SK-N-SH (cell line): ENCODE data around the gene TEPSIN. TPM values are rescaled to one million over a fixed set of nuclear protein-coding genes. Genes with fewer than 3 reads are reported as not detected.
A peak's percentile ranks its signal among the peaks of the same experiment; 100 is the strongest.

Experiments used
- CTCF ChIA-PET: fragments of 300-600, 350-600 bp; formaldehyde crosslinking; extraction: SDS; loops from one replicate; lab custom pipeline; 2021; lab: Yijun Ruan, JAX
- POLR2A ChIA-PET: fragments of 350-600 bp; sonication (Branson Sonifier 250); formaldehyde crosslinking; extraction: SDS; loops from one replicate; lab custom pipeline; 2020; ENCODE audit warnings: antibody characterized with exemption, inconsistent platforms; lab: Yijun Ruan, JAX
- DNase-seq: peaks from one replicate; pipeline ENCODE4 v3.0.0; 2012
- H2AFZ ChIP-seq: fragments of 200-600 bp; sonication (generic); 2 replicates; pipeline ENCODE4 v1.8.1; 2016; ENCODE audit warnings: antibody characterized with exemption, mild to moderate bottlenecking, low read depth
- H3F3A ChIP-seq: fragments of 200-600 bp; sonication (generic); replicated peaks from 2 replicates; pipeline ENCODE3; 2016; ENCODE audit warnings: antibody characterized with exemption, mild to moderate bottlenecking; ENCODE audit not compliant: insufficient read depth
- H3K27ac ChIP-seq, 2 experiments: fragments of 200-500 bp in 1 of 2; fragments of 200-600 bp in 1 of 2; sonication (Bioruptor generic) in 1 of 2; sonication (generic), shearing (Covaris generic) in 1 of 2; 2 replicates each; pipeline versions ENCODE4 v1.5.1 to v1.6.1; 2014 to 2016; ENCODE audit warnings: low read depth in 2 of 2, inconsistent platforms in 1 of 2, low read length in 1 of 2, mild to moderate bottlenecking in 1 of 2, mixed read lengths in 1 of 2
- H3K27me3 ChIP-seq: fragments of 200-600 bp; sonication (generic), shearing (Covaris generic); 2 replicates; pipeline ENCODE4 v1.6.1; 2016; ENCODE audit warnings: mixed run types; ENCODE audit not compliant: insufficient read depth
- H3K36me3 ChIP-seq, 2 experiments: fragments of 200-500 bp in 1 of 2; fragments of 200-600 bp in 1 of 2; sonication (Bioruptor generic) in 1 of 2; sonication (generic) in 1 of 2; replicated peaks in 1 of 2; 2 replicates each; pipeline versions ENCODE3 to v1.5.1; 2014 to 2016; ENCODE audit warnings: low read length in 1 of 2, mild to moderate bottlenecking in 1 of 2; ENCODE audit not compliant: insufficient read depth in 2 of 2, control insufficient read depth in 1 of 2
- H3K4me1 ChIP-seq, 2 experiments: fragments of 200-500 bp in 1 of 2; fragments of 200-600 bp in 1 of 2; sonication (Bioruptor generic) in 1 of 2; sonication (generic), shearing (Covaris generic) in 1 of 2; 2 replicates each; pipeline versions ENCODE4 v1.5.1 to v1.6.1; 2014 to 2016; ENCODE audit warnings: low read depth in 1 of 2, low read length in 1 of 2, mixed run types in 1 of 2; ENCODE audit not compliant: insufficient read depth in 2 of 2, control insufficient read depth in 1 of 2
- H3K4me2 ChIP-seq: fragments of 200-600 bp; sonication (generic), shearing (Covaris generic); 2 replicates; pipeline ENCODE4 v1.6.1; 2017; ENCODE audit warnings: mixed run types
- H3K4me3 ChIP-seq, 2 experiments: fragments of 200-500 bp in 1 of 2; fragments of 200-600 bp in 1 of 2; sonication (Bioruptor generic) in 1 of 2; sonication (generic), shearing (Covaris generic) in 1 of 2; 2 replicates each; pipeline versions ENCODE4 v1.5.1 to v1.8.1; 2014 to 2016; ENCODE audit warnings: low read depth in 2 of 2, inconsistent platforms in 1 of 2, low read length in 1 of 2, mild to moderate bottlenecking in 1 of 2, mixed read lengths in 1 of 2, moderate library complexity in 1 of 2
- H3K79me2 ChIP-seq: fragments of 200-600 bp; sonication (generic); 2 replicates; pipeline ENCODE4 v1.8.1; 2017; ENCODE audit warnings: mild to moderate bottlenecking; ENCODE audit not compliant: insufficient read depth
- H3K9ac ChIP-seq: fragments of 200-600 bp; sonication (generic); 2 replicates; pipeline ENCODE4 v1.6.1; 2017; ENCODE audit warnings: mixed run types
- H3K9me2 ChIP-seq: fragments of 200-600 bp; sonication (generic); 2 replicates; pipeline ENCODE4 v1.6.1; 2017; ENCODE audit warnings: mixed run types
- H3K9me3 ChIP-seq: fragments of 200-600 bp; sonication (generic); 2 replicates; pipeline ENCODE4 v1.6.1; 2017; ENCODE audit warnings: mixed run types, mild to moderate bottlenecking, moderate library complexity
- H4K20me1 ChIP-seq: fragments of 200-600 bp; sonication (generic); 2 replicates; pipeline ENCODE4 v1.6.1; 2017; ENCODE audit warnings: mild to moderate bottlenecking, mixed run types; ENCODE audit not compliant: insufficient read depth
- CTCF ChIP-seq: fragments of 200-600 bp; sonication (generic); IDR thresholded peaks from 2 replicates; pipeline ENCODE4 v1.6.1; 2017; ENCODE audit warnings: antibody characterized with exemption, mild to moderate bottlenecking, moderate library complexity
- EP300 ChIP-seq, 2 experiments: IDR thresholded peaks; 2 replicates each; pipeline versions ENCODE4 v1.4.0 to v1.6.1; 2012; ENCODE audit warnings: borderline replicate concordance in 1 of 2, low read depth in 1 of 2, low read length in 1 of 2
- EZH2phosphoT487 ChIP-seq: fragments of 200-600 bp; sonication (generic); IDR thresholded peaks from 2 replicates; pipeline ENCODE4 v1.6.1; 2017; ENCODE audit warnings: low read depth, mixed run types, mild to moderate bottlenecking, antibody characterized with exemption, moderate library complexity, borderline replicate concordance
- FOXJ3 ChIP-seq: sonication (generic); formaldehyde crosslinking; IDR thresholded peaks from 2 replicates; pipeline ENCODE4 v1.5.1; 2020; ENCODE audit warnings: mild to moderate bottlenecking, missing genetic modification reagents
- GABPA ChIP-seq: IDR thresholded peaks from 2 replicates; pipeline ENCODE4 v1.4.0; 2012; ENCODE audit warnings: low read depth, mild to moderate bottlenecking
- GATA2 ChIP-seq: sonication (generic); formaldehyde crosslinking; IDR thresholded peaks from 2 replicates; pipeline ENCODE4 v1.5.0; 2020; ENCODE audit warnings: mild to moderate bottlenecking, missing genetic modification reagents
- IRF3 ChIP-seq: fragments of 150-350 bp; IDR thresholded peaks from 2 replicates; pipeline ENCODE4 v1.6.1; 2016; ENCODE audit warnings: mild to moderate bottlenecking, low read depth, low read length
- JUND ChIP-seq: IDR thresholded peaks from 2 replicates; pipeline ENCODE4 v1.4.0; 2012
- MEF2A ChIP-seq: IDR thresholded peaks from 2 replicates; pipeline ENCODE4 v1.4.0; 2012; ENCODE audit warnings: low read depth, borderline replicate concordance
- NRF1 ChIP-seq: IDR thresholded peaks from 2 replicates; pipeline ENCODE4 v1.6.1; 2012; ENCODE audit warnings: low read depth, mild to moderate bottlenecking, low read length
- PBX3 ChIP-seq: IDR thresholded peaks from 2 replicates; pipeline ENCODE4; 2012
- POLR2AphosphoS5 ChIP-seq: IDR thresholded peaks from 2 replicates; pipeline ENCODE4 v1.6.1; 2012; ENCODE audit warnings: low read depth, low read length
- RAD21 ChIP-seq: IDR thresholded peaks from 2 replicates; pipeline ENCODE4 v1.6.1; 2012; ENCODE audit warnings: mild to moderate bottlenecking, low read length
- RCOR1 ChIP-seq: fragments of 150-350 bp; IDR thresholded peaks from 2 replicates; pipeline ENCODE4 v1.6.1; 2017; ENCODE audit warnings: antibody characterized with exemption, low read length
- RFX5 ChIP-seq: IDR thresholded peaks from 2 replicates; pipeline ENCODE4 v1.6.1; 2012; ENCODE audit warnings: mild to moderate bottlenecking, improper control_type of control experiment, low read length
- SIN3A ChIP-seq: IDR thresholded peaks from 2 replicates; pipeline ENCODE4 v1.6.1; 2012; ENCODE audit warnings: low read depth, mild to moderate bottlenecking, low read length, moderate library complexity, borderline replicate concordance
- TAF1 ChIP-seq: IDR thresholded peaks from 2 replicates; pipeline ENCODE4 v1.6.1; 2012; ENCODE audit warnings: low read depth, mild to moderate bottlenecking, low read length, moderate library complexity, borderline replicate concordance
- TCF12 ChIP-seq: IDR thresholded peaks from 2 replicates; pipeline ENCODE4 v1.4.0; 2012
- USF1 ChIP-seq: IDR thresholded peaks from 2 replicates; pipeline ENCODE4 v1.4.0; 2012; ENCODE audit warnings: low read depth, borderline replicate concordance
- WGBS: methylation state at CpG from one replicate; pipeline ENCODE4 v1.1.6; 2017; ENCODE audit warnings: low lambda C conversion rate; 5-methylcytosine and 5-hydroxymethylcytosine counted together
- polyA plus RNA-seq, 3 experiments: library from polyadenylated mRNA; depleted of rRNA; stranded (reverse); fragments of >200 nt; gene quantifications; 2 replicates each; pipeline ENCODE4 v1.2.3, GENCODE V29; 2012

The TEPSIN gene
- polyA plus RNA-seq, 1 of the 3 experiments (the other 2 are of a cell fraction) = 35.3 TPM

GRCh38 chr17:81256616-81257015, 17.8 kb upstream of the TEPSIN start:
- Histone ChIP-seq H3K27me3 (no peaks in the 10 kb centered on the region), H3K9ac (no peak overlapping the region), H3K9me2 (no peaks in the 10 kb centered on the region), H4K20me1 (peaks cover 16% of the 10 kb centered on the region), H3K4me1 (peaks cover 0 to 30% of the 10 kb centered on the region in 2 experiments; a peak in 1 of 4 replicates), H2AFZ (no peak overlapping the region), H3K36me3 (peaks cover 25 to 56% of the 10 kb centered on the region in 2 experiments), H3F3A (no peaks in the 10 kb centered on the region), H3K27ac (0 out of 4 replicates have a peak overlapping the region, but pooled peaks of 1 of the 2 experiments have one; percentile 7), H3K4me2 (no peak overlapping the region), H3K9me3 (no peaks in the 10 kb centered on the region), H3K79me2 (peaks cover 13% of the 10 kb centered on the region; the same call in 1 of the 2 replicates), H3K4me3 (no peak overlapping the region)
- TF ChIP-seq POLR2AphosphoS5 (no peak), USF1 (no peak), MEF2A (no peak), NRF1 (no peak), TCF12 (no peak), EZH2phosphoT487 (no peak), GABPA (no peak), EP300 (IDR thresholded peaks at IDR 0.05; ENCODE audit: borderline replicate concordance in 1 of 2, low read depth in 1 of 2, low read length in 1 of 2) (no peak), JUND (no peak), IRF3 (no peak)
- POLR2A ChIA-PET = no interaction called here
- CTCF ChIA-PET = interaction anchor here (0.8 to 11.3 kb wide), 12 partner anchors 13 to 1155 kb away, joined by 3 to 140 read pairs (median 4); partner anchors contain the start of genes FAAP100 and GAA
- WGBS = 78% methylated on average over 10 of the region's 12 CpGs
- DNase-seq = no peak

- Histone ChIP-seq H3K27ac (no peak overlapping the region), H3K9ac (no peak overlapping the region), H3K79me2 (peaks cover 13% of the 10 kb centered on the region; the same call in 1 of the 2 replicates), H3K9me3 (no peaks in the 10 kb centered on the region), H3K4me3 (no peak overlapping the region), H3K4me2 (no peak overlapping the region), H3K27me3 (no peaks in the 10 kb centered on the region), H4K20me1 (peaks cover 16% of the 10 kb centered on the region), H3K36me3 (peaks cover 33 to 55% of the 10 kb centered on the region in 2 experiments), H2AFZ (no peak overlapping the region), H3K9me2 (no peaks in the 10 kb centered on the region), H3F3A (no peaks in the 10 kb centered on the region), H3K4me1 (peaks cover 0 to 42% of the 10 kb centered on the region in 2 experiments; a peak in 1 of 4 replicates)
- 83% methylated on average over 33 of the region's 35 CpGs for WGBS
- ChIA-PET CTCF (interaction anchor here (0.7 to 11.3 kb wide), 13 partner anchors 10 to 346 kb away, joined by 3 to 140 read pairs (median 7); partner anchors contain the start of genes NDUFAF8, SLC38A10 and TEPSIN), POLR2A (no interaction called here)
- peak; percentile 26; the same call in 1 of the 2 replicates for TF ChIP-seq RAD21
- TF ChIP-seq FOXJ3 (CRISPR knock-in tag) = no peak
- no peak for TF ChIP-seq USF1
- no peak for TF ChIP-seq RFX5
- TF ChIP-seq EP300 (IDR thresholded peaks at IDR 0.05; ENCODE audit: borderline replicate concordance in 1 of 2, low read depth in 1 of 2, low read length in 1 of 2) = no peak
- TF ChIP-seq SIN3A = no peak
- peak; percentile 36 for TF ChIP-seq CTCF
- TF ChIP-seq TAF1 = no peak
- no peak for TF ChIP-seq NRF1
- no peak for TF ChIP-seq GATA2
- no peak for TF ChIP-seq PBX3
- no peak for TF ChIP-seq RCOR1
- no peak for TF ChIP-seq EZH2phosphoT487
- no peak for DNase-seq
Observed at GRCh38 chr17:81254955-81255717, 16.3 kb upstream of the TEPSIN start.
